HepG2 (cell line): ENCODE data around the gene TRIM15. TPM values are rescaled to one million over a fixed set of nuclear protein-coding genes. Genes with fewer than 3 reads are reported as not detected.

Experiments
- GABPB1 ChIP-seq: IDR thresholded peaks from 2 replicates; pipeline ENCODE4 v1.6.1; 2016; ENCODE audit warnings: mild to moderate bottlenecking, missing genetic modification reagents, moderate library complexity, missing compliant biosample characterization
- HOXA3 ChIP-seq: sonication (generic); formaldehyde crosslinking; IDR thresholded peaks from 2 replicates; pipeline ENCODE4 v1.5.0; 2020; ENCODE audit warnings: missing genetic modification reagents
- LCORL ChIP-seq, 2 experiments: fragments of 450-650 bp in 1 of 2; sonication (generic) in 1 of 2; formaldehyde crosslinking in 1 of 2; IDR thresholded peaks; 2 replicates each; pipeline versions ENCODE4 v1.5.0 to v1.6.1; 2017 to 2020; ENCODE audit warnings: antibody characterized with exemption in 1 of 2, missing genetic modification reagents in 1 of 2
- NONO ChIP-seq, 2 experiments: fragments of 450-650 bp in 1 of 2; sonication (generic) in 1 of 2; formaldehyde crosslinking in 1 of 2; IDR thresholded peaks in 1 of 2; conservative IDR thresholded peaks in 1 of 2; 2 replicates each; pipeline versions ENCODE4 v1.6.1 to v1.8.0; 2017 to 2022; ENCODE audit warnings: mild to moderate bottlenecking in 1 of 2, missing genetic modification reagents in 1 of 2, moderate library complexity in 1 of 2
- SOX13 ChIP-seq, 3 experiments: fragments of 450-650 bp in 1 of 3; sonication (generic) in 1 of 3; formaldehyde crosslinking in 1 of 3; IDR thresholded peaks in 2 of 3; conservative IDR thresholded peaks in 1 of 3; 2 replicates each; pipeline versions ENCODE4 v1.5.0 to v1.6.1; 2016 to 2020; ENCODE audit warnings: antibody characterized with exemption in 1 of 3, mild to moderate bottlenecking in 1 of 3, missing compliant biosample characterization in 1 of 3, missing genetic modification reagents in 1 of 3, moderate library complexity in 1 of 3
- TGIF2 ChIP-seq: IDR thresholded peaks from 2 replicates; pipeline ENCODE4 v1.6.1; 2016; ENCODE audit warnings: control low read depth, missing compliant biosample characterization
- ZBTB1 ChIP-seq: sonication (generic); formaldehyde crosslinking; IDR thresholded peaks from 2 replicates; pipeline ENCODE4 v1.4.0; 2020; ENCODE audit warnings: missing genetic modification reagents, borderline replicate concordance
- ZMYM3 ChIP-seq: sonication (generic); formaldehyde crosslinking; IDR thresholded peaks from 2 replicates; pipeline ENCODE4 v1.5.1; 2020; ENCODE audit warnings: mild to moderate bottlenecking, missing genetic modification reagents
- ZNF17 ChIP-seq: sonication (generic); formaldehyde crosslinking; IDR thresholded peaks from 2 replicates; pipeline ENCODE4 v1.5.0; 2020; ENCODE audit warnings: mild to moderate bottlenecking, missing genetic modification reagents
- ZNF431 ChIP-seq: sonication (generic); formaldehyde crosslinking; IDR thresholded peaks from 2 replicates; pipeline ENCODE4 v1.9.0; 2022; ENCODE audit warnings: missing genetic modification reagents, low read depth, mild to moderate bottlenecking, borderline replicate concordance
- ZNF614 ChIP-seq: IDR thresholded peaks from 2 replicates; pipeline ENCODE4 v1.6.1; 2018; ENCODE audit warnings: missing biosample characterization, missing genetic modification reagents, inconsistent platforms, borderline replicate concordance
- polyA plus RNA-seq, 8 experiments: library from polyadenylated mRNA; depleted of rRNA in 3 of 8; stranded (reverse) in 7 of 8; unstranded in 1 of 8; fragments of >200 nt; fragmentation: Illumina TruSeq in 4 of 8; extraction: Trizol in 4 of 8; gene quantifications; 2 replicates each; pipeline versions ENCODE4 v1.2.1 to v1.2.3, GENCODE V29; 2011 to 2016; ENCODE audit warnings: low read depth in 4 of 8, missing spikeins in 1 of 8, mixed read lengths in 1 of 8; ENCODE audit not compliant: insufficient read depth in 1 of 8
- total RNA-seq, 5 experiments: library from RNA; depleted of rRNA; stranded (reverse); fragments of >200 nt; fragmentation: Illumina TruSeq; extraction: Trizol; gene quantifications; 2 replicates each; pipeline ENCODE4 v1.2.3, GENCODE V29; 2016; ENCODE audit warnings: low read depth in 1 of 5
- TF ChIP-seq, protein P1 (sequence below): sonication (generic); formaldehyde crosslinking; IDR thresholded peaks from 2 replicates; pipeline ENCODE4 v1.4.0; 2020; ENCODE audit warnings: missing genetic modification reagents
- TF ChIP-seq, protein P2 (sequence below): IDR thresholded peaks from 2 replicates; pipeline ENCODE4 v1.6.1; 2016; ENCODE audit warnings: low read depth, borderline replicate concordance
- TF ChIP-seq, protein P3 (sequence below): IDR thresholded peaks from 2 replicates; pipeline ENCODE4 v1.6.1; 2018; ENCODE audit warnings: missing genetic modification reagents, mild to moderate bottlenecking, missing compliant biosample characterization
- TF ChIP-seq, protein P4 (sequence below): sonication (generic); formaldehyde crosslinking; IDR thresholded peaks from 2 replicates; pipeline ENCODE4 v1.4.0; 2020; ENCODE audit warnings: missing genetic modification reagents
- TF ChIP-seq, protein P5 (sequence below): sonication (generic); formaldehyde crosslinking; IDR thresholded peaks from 2 replicates; pipeline ENCODE4 v1.9.0; 2021; ENCODE audit warnings: missing genetic modification reagents, mild to moderate bottlenecking, borderline replicate concordance

Gene TRIM15
- total and polyA plus RNA-seq, 2 of the 13 experiments (the other 11 are each of a cell fraction or from before 2014, with no cell fraction given): 35.1 to 38.2 TPM

DNA sequence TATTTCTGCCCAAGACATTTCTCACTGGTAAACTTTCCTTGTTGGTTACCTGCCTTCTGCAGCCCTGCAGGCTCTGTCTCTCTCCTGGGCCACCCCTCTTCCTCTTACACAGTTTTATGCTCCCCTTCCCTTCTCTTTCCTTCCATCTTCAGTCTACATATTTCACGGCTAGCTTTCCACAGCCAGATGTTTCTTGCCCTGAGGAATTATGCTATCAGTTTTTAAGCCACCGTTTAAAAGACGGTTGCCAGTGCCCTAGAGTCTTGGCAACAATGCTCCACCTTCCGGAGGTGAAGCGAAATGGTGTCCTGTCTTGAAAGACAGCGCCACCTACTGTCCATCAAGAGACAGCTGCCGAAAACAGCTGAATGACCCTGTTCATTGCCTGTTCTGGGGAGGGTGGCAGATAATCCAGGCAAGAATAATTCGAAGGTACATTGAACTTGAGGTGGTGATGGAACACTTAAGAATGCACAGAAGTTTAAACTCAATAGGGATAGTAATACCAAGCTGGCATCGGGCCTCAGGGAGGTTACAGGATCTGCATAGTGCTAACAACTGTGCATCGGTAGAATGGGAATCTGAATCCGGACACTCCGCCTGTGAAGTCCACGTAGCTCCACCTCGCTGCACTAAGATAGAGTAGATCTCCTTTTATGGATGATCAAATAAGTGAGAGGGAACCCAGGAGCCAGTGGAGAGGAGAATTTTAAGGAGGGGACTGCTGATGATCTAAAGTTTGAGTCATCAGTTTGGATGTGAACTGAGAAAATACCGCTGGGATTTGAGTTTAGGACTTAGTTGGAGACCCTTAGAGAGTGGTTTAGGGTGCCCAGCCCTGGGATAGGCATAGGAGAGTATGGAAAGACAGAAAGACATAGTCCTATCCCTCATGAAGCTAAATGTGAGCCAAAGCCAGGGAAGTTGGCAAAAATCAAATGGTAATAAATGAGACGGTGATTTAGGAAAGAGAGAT, 32.2 kb upstream of the TRIM15 start (continued):
- TF ChIP-seq, protein P1, sequence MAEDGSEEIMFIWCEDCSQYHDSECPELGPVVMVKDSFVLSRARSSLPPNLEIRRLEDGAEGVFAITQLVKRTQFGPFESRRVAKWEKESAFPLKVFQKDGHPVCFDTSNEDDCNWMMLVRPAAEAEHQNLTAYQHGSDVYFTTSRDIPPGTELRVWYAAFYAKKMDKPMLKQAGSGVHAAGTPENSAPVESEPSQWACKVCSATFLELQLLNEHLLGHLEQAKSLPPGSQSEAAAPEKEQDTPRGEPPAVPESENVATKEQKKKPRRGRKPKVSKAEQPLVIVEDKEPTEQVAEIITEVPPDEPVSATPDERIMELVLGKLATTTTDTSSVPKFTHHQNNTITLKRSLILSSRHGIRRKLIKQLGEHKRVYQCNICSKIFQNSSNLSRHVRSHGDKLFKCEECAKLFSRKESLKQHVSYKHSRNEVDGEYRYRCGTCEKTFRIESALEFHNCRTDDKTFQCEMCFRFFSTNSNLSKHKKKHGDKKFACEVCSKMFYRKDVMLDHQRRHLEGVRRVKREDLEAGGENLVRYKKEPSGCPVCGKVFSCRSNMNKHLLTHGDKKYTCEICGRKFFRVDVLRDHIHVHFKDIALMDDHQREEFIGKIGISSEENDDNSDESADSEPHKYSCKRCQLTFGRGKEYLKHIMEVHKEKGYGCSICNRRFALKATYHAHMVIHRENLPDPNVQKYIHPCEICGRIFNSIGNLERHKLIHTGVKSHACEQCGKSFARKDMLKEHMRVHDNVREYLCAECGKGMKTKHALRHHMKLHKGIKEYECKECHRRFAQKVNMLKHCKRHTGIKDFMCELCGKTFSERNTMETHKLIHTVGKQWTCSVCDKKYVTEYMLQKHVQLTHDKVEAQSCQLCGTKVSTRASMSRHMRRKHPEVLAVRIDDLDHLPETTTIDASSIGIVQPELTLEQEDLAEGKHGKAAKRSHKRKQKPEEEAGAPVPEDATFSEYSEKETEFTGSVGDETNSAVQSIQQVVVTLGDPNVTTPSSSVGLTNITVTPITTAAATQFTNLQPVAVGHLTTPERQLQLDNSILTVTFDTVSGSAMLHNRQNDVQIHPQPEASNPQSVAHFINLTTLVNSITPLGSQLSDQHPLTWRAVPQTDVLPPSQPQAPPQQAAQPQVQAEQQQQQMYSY (CRISPR knock-in tag): peak; percentile 20; the same call in 1 of the 2 replicates
- TF ChIP-seq NONO (IDR thresholded peaks at IDR 0.05) (no peak), NONO (CRISPR knock-in tag; conservative IDR thresholded peaks at IDR 0.05) (peak; percentile 48; the same call in 1 of the 2 replicates), GABPB1 (CRISPR knock-in tag) (peak; percentile 25; the same call in 1 of the 2 replicates), ZNF431 (CRISPR knock-in tag) (no peak), HOXA3 (CRISPR knock-in tag) (peak; percentile 63; the same call in 1 of the 2 replicates), TGIF2 (0 out of 2 replicates have a peak, but pooled peaks have one; percentile 53), SOX13 (IDR thresholded peaks at IDR 0.05) (no peak), SOX13 (CRISPR knock-in tag; conservative IDR thresholded peaks at IDR 0.05 in 1 of 2, IDR thresholded peaks at IDR 0.05 in 1 of 2) (peak in 1 of 2 experiments; percentile 49; a peak in 2 of 4 replicates), ZBTB1 (CRISPR knock-in tag) (no peak), ZMYM3 (CRISPR knock-in tag) (peak; percentile 68; the same call in 1 of the 2 replicates), LCORL (IDR thresholded peaks at IDR 0.05) (no peak), LCORL (CRISPR knock-in tag; IDR thresholded peaks at IDR 0.05) (peak; percentile 56; the same call in 1 of the 2 replicates), ZNF17 (peak; percentile 97), ZNF614 (CRISPR knock-in tag) (peak; percentile 59; the same call in 1 of the 2 replicates)
- TF ChIP-seq, protein P2, sequence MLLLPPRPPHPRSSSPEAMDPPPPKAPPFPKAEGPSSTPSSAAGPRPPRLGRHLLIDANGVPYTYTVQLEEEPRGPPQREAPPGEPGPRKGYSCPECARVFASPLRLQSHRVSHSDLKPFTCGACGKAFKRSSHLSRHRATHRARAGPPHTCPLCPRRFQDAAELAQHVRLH: peak; percentile 71; the same call in 1 of the 2 replicates
- TF ChIP-seq, protein P3, sequence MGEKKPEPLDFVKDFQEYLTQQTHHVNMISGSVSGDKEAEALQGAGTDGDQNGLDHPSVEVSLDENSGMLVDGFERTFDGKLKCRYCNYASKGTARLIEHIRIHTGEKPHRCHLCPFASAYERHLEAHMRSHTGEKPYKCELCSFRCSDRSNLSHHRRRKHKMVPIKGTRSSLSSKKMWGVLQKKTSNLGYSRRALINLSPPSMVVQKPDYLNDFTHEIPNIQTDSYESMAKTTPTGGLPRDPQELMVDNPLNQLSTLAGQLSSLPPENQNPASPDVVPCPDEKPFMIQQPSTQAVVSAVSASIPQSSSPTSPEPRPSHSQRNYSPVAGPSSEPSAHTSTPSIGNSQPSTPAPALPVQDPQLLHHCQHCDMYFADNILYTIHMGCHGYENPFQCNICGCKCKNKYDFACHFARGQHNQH (CRISPR knock-in tag): peak; percentile 81
- TF ChIP-seq, protein P4, sequence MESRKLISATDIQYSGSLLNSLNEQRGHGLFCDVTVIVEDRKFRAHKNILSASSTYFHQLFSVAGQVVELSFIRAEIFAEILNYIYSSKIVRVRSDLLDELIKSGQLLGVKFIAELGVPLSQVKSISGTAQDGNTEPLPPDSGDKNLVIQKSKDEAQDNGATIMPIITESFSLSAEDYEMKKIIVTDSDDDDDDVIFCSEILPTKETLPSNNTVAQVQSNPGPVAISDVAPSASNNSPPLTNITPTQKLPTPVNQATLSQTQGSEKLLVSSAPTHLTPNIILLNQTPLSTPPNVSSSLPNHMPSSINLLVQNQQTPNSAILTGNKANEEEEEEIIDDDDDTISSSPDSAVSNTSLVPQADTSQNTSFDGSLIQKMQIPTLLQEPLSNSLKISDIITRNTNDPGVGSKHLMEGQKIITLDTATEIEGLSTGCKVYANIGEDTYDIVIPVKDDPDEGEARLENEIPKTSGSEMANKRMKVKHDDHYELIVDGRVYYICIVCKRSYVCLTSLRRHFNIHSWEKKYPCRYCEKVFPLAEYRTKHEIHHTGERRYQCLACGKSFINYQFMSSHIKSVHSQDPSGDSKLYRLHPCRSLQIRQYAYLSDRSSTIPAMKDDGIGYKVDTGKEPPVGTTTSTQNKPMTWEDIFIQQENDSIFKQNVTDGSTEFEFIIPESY: peak; percentile 83
- TF ChIP-seq, protein P5, sequence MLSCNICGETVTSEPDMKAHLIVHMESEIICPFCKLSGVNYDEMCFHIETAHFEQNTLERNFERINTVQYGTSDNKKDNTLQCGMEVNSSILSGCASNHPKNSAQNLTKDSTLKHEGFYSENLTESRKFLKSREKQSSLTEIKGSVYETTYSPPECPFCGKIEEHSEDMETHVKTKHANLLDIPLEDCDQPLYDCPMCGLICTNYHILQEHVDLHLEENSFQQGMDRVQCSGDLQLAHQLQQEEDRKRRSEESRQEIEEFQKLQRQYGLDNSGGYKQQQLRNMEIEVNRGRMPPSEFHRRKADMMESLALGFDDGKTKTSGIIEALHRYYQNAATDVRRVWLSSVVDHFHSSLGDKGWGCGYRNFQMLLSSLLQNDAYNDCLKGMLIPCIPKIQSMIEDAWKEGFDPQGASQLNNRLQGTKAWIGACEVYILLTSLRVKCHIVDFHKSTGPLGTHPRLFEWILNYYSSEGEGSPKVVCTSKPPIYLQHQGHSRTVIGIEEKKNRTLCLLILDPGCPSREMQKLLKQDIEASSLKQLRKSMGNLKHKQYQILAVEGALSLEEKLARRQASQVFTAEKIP: no peak
